ENCODE results near the gene DYRK2. TPM values are rescaled to one million over a fixed set of nuclear protein-coding genes. Genes with fewer than 3 reads are reported as not detected.

Gene DYRK2
- 1 to 10 TPM; 3.7 to 5.3 (median 3.8) TPM for polyA plus RNA-seq

- H3K27ac ChIP-seq (ENCODE audit: low read depth, low read length), result peak within 1 kb of the TSS; percentile 72
- WGBS, 3 donors, result 0 to 1% (median 1%) methylated on average over 36 to 108 of the region's 109 CpGs
Observed at GRCh38 chr12:67648521-67649260, at the start of gene DYRK2. Gene DYRK2, plus strand, starts transcription at chr12:67648745. Its CDS starts 389 bp downstream, at chr12:67649134.

GRCh38 chr12:67599691-67600090 lies 48.9 kb upstream of the DYRK2 start:
- H3K27ac ChIP-seq (ENCODE audit: low read depth, low read length), result no peak overlapping the region
- 85 to 95% (median 85%) methylated on average over 6 of the region's 6 CpGs for WGBS, 3 donors

GRCh38 chr12:67601126-67601525 lies 47.4 kb upstream of the DYRK2 start:
- WGBS, 3 donors, result 75 to 76% (median 75%) methylated on average over 1 of the region's 1 CpG
- no peak overlapping the region for H3K27ac ChIP-seq (ENCODE audit: low read depth, low read length)

- no peak overlapping the region for H3K27ac ChIP-seq (ENCODE audit: low read depth, low read length)
- 84 to 87% (median 87%) methylated on average over 4 of the region's 4 CpGs for WGBS, 3 donors
Observed at GRCh38 chr12:67609226-67609870, 39.2 kb upstream of the DYRK2 start.

GRCh38 chr12:67613040-67613439 lies 35.5 kb upstream of the DYRK2 start:
- WGBS, 3 donors, result 55 to 59% (median 58%) methylated on average over 3 of the region's 3 CpGs
- no peak overlapping the region for H3K27ac ChIP-seq (ENCODE audit: low read depth, low read length)

GRCh38 chr12:67617629-67618028 lies 30.9 kb upstream of the DYRK2 start:
- H3K27ac ChIP-seq (ENCODE audit: low read depth, low read length), result no peak overlapping the region
- WGBS, 3 donors, result 86 to 91% (median 91%) methylated on average over 3 of the region's 3 CpGs

DNA sequence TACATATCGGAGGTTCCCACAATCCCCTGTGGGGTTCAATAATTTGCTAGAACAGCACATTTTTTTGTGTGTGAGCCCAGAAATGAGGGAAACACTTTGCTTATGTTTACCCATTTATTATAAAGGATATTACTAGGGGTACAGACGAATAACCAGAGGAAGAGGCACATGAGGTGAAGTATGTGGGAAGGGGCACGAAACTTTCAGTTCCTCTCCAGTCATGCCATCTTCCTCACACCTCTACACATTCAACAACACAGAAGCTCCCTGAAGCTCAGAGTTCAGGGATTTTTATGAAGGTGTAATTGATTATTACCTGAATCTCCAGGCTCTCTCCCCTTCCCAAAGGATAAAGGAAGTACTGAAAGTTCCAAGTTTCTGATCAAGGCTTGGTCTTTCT lies 30.2 kb upstream of the DYRK2 start:
- no peak overlapping the region for H3K27ac ChIP-seq (ENCODE audit: low read depth, low read length)
- 85 to 96% (median 92%) methylated on average over 3 of the region's 3 CpGs for WGBS, 3 donors

- WGBS, 3 donors, result 93 to 96% (median 94%) methylated on average over 1 of the region's 1 CpG
Observed at GRCh38 chr12:67621112-67621511, 27.4 kb upstream of the DYRK2 start.

DNA sequence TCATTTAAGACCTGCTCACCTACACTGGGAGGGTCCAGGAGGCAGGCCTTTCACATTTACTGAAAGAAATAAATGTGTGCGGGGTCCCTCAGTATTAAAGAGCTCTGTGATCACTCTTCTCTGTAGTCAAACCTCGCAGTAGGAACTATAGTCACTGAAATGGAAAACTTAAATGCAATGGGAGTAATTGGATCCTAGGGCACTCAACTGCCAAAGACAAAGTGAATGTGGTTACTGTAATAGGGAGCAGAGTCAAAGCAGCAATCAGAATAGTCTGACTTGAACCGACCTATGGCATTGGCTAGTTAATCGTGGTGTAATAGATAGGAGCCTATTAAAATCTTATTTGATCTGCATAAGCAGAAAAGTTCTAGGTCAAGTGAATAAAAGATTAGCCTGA lies 26.6 kb upstream of the DYRK2 start:
- no peak overlapping the region for H3K27ac ChIP-seq (ENCODE audit: low read depth, low read length)
- 93 to 99% (median 96%) methylated on average over 4 of the region's 4 CpGs for WGBS, 3 donors

More at GRCh38 chr12:67621112-67621511, 27.4 kb upstream of the DYRK2 start:
- no peak overlapping the region for H3K27ac ChIP-seq (ENCODE audit: low read depth, low read length)

DNA sequence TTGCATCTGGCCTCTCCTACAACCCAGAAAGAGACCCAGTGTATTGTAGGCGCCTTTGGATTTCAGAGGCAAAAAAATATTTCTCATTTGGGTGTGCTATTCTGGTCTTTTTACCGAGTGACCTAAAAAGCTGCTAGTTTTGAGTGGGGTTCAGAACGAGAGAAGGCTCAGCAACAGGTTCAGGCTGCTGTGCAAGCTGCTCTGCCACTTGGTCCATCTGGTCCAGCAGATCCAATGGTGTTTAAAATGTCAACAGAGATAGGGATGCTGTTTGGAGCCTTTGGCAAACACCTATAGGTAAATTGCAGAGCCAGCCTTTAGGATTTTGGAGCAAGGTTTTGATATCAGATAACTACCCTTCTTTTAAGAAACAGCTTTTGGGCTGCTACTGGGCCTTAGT lies 25.3 kb upstream of the DYRK2 start:
- 88 to 96% (median 92%) methylated on average over 3 of the region's 3 CpGs for WGBS, 3 donors
- no peak overlapping the region for H3K27ac ChIP-seq (ENCODE audit: low read depth, low read length)

DNA sequence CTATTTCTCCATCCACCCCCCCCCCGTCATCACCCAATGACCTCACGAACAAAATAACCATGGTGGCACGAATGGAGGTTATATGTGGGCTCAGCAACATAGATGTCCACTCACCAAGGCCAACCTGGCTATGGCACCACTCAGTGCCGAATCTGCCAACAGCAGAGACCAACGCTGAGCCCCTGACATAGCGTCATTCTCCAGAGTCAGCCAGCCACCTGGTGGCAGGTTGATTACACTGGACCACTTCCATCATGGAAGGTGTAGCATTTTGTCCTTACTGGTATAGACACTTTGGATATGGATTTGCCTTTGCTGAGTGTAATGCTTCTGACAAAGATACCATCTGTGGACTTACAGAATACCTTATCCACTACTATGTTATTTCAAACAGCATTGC lies 24.2 kb upstream of the DYRK2 start:
- WGBS, 3 donors, result 96 to 98% (median 97%) methylated on average over 6 of the region's 6 CpGs

GRCh38 chr12:67625004-67625403 lies 23.5 kb upstream of the DYRK2 start:
- WGBS, 3 donors, result 65 to 73% (median 70%) methylated on average over 1 of the region's 1 CpG
- no peak overlapping the region for H3K27ac ChIP-seq (ENCODE audit: low read depth, low read length)

More for the DNA sequence above, 24.2 kb upstream of the DYRK2 start:
- H3K27ac ChIP-seq (ENCODE audit: low read depth, low read length), result no peak overlapping the region

DNA sequence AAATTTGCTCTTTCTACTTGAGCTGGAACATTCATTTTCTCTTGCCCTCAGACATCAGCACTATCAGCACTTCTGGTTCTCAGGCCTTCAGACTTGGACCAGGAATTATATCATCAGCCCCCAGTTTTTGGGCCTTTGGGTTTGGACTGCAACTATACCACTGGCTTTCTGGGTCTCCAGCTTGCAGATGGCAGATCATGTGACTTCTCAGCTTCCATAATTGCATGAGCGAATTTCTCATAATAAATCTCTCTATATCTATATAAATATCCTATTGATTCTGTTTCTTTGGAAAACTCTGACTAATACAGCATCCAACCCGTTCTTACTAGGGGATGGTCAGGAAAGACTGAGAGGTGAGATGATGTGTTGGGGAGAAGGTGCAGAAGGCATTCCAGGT lies 22.4 kb upstream of the DYRK2 start:
- 87 to 94% (median 93%) methylated on average over 2 of the region's 2 CpGs for WGBS, 3 donors

DNA sequence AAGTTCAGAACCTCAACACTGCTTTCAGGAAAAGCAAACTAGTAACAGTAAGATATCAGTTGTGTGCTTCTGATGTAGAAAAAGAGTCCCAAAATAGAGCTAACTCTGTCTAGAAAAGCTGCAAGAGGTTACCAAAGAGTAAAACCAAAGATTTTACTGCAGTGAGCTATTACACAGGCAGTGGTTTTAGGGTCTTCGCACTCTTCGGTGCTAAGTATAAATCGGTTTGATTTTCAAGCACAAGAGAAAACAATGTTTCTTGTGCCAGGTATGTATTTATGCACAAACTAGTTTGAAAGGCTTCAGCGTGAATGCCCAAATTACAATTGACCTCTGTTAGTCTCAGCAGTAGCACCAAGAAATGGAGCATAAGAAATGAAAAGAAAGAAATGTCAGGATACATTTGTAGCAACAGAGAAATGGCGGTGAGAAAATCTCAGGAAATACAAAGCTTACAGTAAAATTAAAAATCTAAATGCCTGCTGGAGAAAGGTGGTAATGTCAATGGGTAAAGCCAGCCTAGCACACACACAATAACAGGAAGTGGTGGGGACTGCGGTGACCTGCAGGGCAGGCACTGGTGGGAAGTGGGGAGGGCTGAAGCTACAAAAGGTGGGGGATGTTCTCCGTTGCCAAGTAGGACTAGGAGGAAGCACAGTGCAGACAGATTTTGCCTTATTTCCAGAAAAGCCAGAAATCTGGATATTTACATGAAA lies 18.0 kb upstream of the DYRK2 start:
- no peak overlapping the region for H3K27ac ChIP-seq (ENCODE audit: low read depth, low read length)
- whole genome bisulfite sequencing, 3 donors, result 42 to 57% (median 51%) methylated on average over 7 of the region's 7 CpGs

More for the DNA sequence above, 22.4 kb upstream of the DYRK2 start:
- H3K27ac ChIP-seq (ENCODE audit: low read depth, low read length), result no peak overlapping the region

- 67 to 76% (median 73%) methylated on average over 3 of the region's 3 CpGs for WGBS, 3 donors
- no peak overlapping the region for H3K27ac ChIP-seq (ENCODE audit: low read depth, low read length)
Observed at GRCh38 chr12:67632005-67632404, 16.5 kb upstream of the DYRK2 start.

GRCh38 chr12:67633024-67633610 lies 15.4 kb upstream of the DYRK2 start:
- 74 to 85% (median 84%) methylated on average over 2 of the region's 2 CpGs for WGBS, 3 donors
- no peak overlapping the region for H3K27ac ChIP-seq (ENCODE audit: low read depth, low read length)

DNA sequence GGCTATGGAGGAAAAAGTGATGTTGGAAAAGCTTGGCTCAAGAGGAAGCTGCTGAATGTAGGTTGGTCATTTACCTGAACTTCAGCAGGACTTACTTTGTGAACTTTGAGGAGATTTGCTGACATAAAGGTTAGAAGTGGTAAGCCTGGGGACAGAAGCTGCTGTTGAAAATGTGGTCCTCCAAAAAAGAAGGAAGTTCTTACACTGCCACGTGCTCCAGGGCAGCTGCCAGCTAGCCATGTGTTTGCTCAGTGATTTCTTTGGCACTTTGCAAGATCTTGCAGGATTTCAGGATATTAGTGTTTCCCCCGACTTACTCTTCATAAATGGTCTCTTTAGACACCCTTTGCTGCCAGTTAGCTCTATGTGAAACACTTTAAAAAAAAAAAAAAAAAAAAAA lies 14.8 kb upstream of the DYRK2 start:
- H3K27ac ChIP-seq (ENCODE audit: low read depth, low read length), result no peak overlapping the region
- 19 to 37% (median 35%) methylated on average over 2 of the region's 2 CpGs for WGBS, 3 donors

DNA sequence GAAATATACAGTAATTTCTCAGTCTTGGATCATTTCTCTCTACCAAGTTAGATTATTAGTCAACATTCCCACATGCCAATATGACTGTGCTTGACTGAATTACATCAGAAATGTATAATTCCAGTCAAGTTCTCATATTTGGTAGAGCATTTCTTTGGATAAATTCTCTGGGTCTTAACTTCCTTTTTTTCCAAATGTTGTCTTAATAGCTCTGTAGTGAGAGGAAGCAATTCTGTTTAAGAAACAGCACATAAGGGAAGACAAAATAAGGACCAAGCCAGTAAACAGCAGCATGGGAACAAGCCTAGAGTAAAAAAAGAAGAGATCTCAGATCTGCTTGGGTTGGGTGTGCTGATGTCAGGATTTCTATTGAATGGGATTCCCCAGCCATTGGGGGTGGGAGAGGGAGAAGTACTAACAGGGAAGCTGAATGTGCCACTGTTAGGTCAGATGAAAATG lies 14.2 kb upstream of the DYRK2 start:
- H3K27ac ChIP-seq (ENCODE audit: low read depth, low read length), result no peak overlapping the region

- WGBS, 3 donors, result 52 to 91% (median 91%) methylated on average over 3 of the region's 3 CpGs
- H3K27ac ChIP-seq (ENCODE audit: low read depth, low read length), result no peak overlapping the region
Observed at GRCh38 chr12:67637718-67638117, 10.8 kb upstream of the DYRK2 start.

Measured in adipose tissue (tissue), 3 donors.